WTC11 (cell line): ENCODE results near the gene CARS1. TPM values are rescaled to one million over a fixed set of nuclear protein-coding genes. Genes with fewer than 3 reads are reported as not detected.

ENCODE experiments used
- ATAC-seq: fragments of 200-7000 bp; cut with Tn5 transposase; 2 replicates; pipeline ENCODE4 v1.10.0; 2021; ENCODE audit warnings: mild to moderate bottlenecking, moderate library complexity
- CTCF ChIA-PET: fragments of 300-600 bp; sonication (Branson Sonifier 250); formaldehyde crosslinking; loops from one replicate; lab custom pipeline; 2021; ENCODE audit warnings: antibody characterized with exemption; lab: Charles Lee
- POLR2A ChIA-PET: fragments of 350-600 bp; sonication (Branson Sonifier 250); formaldehyde crosslinking; loops from one replicate; lab custom pipeline; 2021; ENCODE audit warnings: antibody characterized with exemption; lab: Charles Lee
- DNase-seq: peaks from one replicate; pipeline ENCODE4 v3.0.0; 2021; ENCODE audit warnings: low spot score
- H3K27ac Mint-ChIP-seq: 2 replicates; pipeline ENCODE4 v1.8.0; 2021; ENCODE audit warnings: mixed read lengths
- H3K27me3 Mint-ChIP-seq: 2 replicates; pipeline ENCODE4 v1.8.0; 2021; ENCODE audit warnings: low read depth, mild to moderate bottlenecking, moderate library complexity, mixed read lengths
- H3K36me3 Mint-ChIP-seq: 2 replicates; pipeline ENCODE4 v1.8.0; 2021; ENCODE audit warnings: mixed read lengths
- H3K4me1 Mint-ChIP-seq: 2 replicates; pipeline ENCODE4 v1.8.0; 2022; ENCODE audit warnings: mixed read lengths
- H3K4me3 Mint-ChIP-seq: 2 replicates; pipeline ENCODE4 v1.8.0; 2021; ENCODE audit warnings: mild to moderate bottlenecking, moderate library complexity, mixed read lengths
- H3K9me3 Mint-ChIP-seq: 2 replicates; pipeline ENCODE4 v1.8.0; 2021; ENCODE audit warnings: mixed read lengths
- ELF4 ChIP-seq: sonication (generic); formaldehyde crosslinking; IDR thresholded peaks from 2 replicates; pipeline ENCODE4 v1.8.1; 2022; ENCODE audit warnings: low read depth, mild to moderate bottlenecking, moderate library complexity, missing genetic modification reagents
- ESRRA ChIP-seq: sonication (generic); formaldehyde crosslinking; IDR thresholded peaks from 2 replicates; pipeline ENCODE4 v1.8.1; 2022; ENCODE audit warnings: mild to moderate bottlenecking, missing genetic modification reagents, borderline replicate concordance
- IRF2 ChIP-seq: sonication (generic); formaldehyde crosslinking; IDR thresholded peaks from 2 replicates; pipeline ENCODE4 v1.8.0; 2022; ENCODE audit warnings: low read depth, missing genetic modification reagents, borderline replicate concordance
- NR3C1 ChIP-seq: sonication (generic); formaldehyde crosslinking; conservative IDR thresholded peaks from 2 replicates; pipeline ENCODE4 v1.8.1; 2023; ENCODE audit warnings: low read depth, mild to moderate bottlenecking, missing genetic modification reagents
- OVOL2 ChIP-seq: fragments of 250-450 bp; sonication (Bioruptor Pico); IDR thresholded peaks from 2 replicates; pipeline ENCODE4 v1.9.0; 2021; ENCODE audit warnings: mild to moderate bottlenecking, borderline replicate concordance
- TP53 ChIP-seq: sonication (generic); formaldehyde crosslinking; IDR thresholded peaks from 2 replicates; pipeline ENCODE4 v1.8.1; 2023; ENCODE audit warnings: mild to moderate bottlenecking, missing genetic modification reagents
- total RNA-seq: library from RNA; stranded (reverse); gene quantifications from 3 replicates; pipeline ENCODE4 v1.2.3, GENCODE V29; 2021
- TF ChIP-seq, protein P1 (sequence below): sonication (generic); formaldehyde crosslinking; conservative IDR thresholded peaks from 2 replicates; pipeline ENCODE4 v1.8.1; 2023; ENCODE audit warnings: mild to moderate bottlenecking, low read depth, missing genetic modification reagents, moderate library complexity
- TF ChIP-seq, protein P2 (sequence below): sonication (generic); formaldehyde crosslinking; IDR thresholded peaks from 2 replicates; pipeline ENCODE4 v1.8.0; 2022; ENCODE audit warnings: mild to moderate bottlenecking, missing genetic modification reagents
- TF ChIP-seq, protein P3 (sequence below): fragments of 250-450 bp; sonication (Bioruptor Pico); IDR thresholded peaks from 2 replicates; pipeline ENCODE4 v1.9.0; 2021; ENCODE audit warnings: mild to moderate bottlenecking
- TF ChIP-seq, protein P4 (sequence below): sonication (generic); formaldehyde crosslinking; IDR thresholded peaks from 2 replicates; pipeline ENCODE4 v1.8.1; 2023; ENCODE audit warnings: mild to moderate bottlenecking, missing genetic modification reagents, moderate library complexity

CARS1 gene
- total RNA-seq, 1 experiment from 2014 or later, result 92.0 TPM

DNA sequence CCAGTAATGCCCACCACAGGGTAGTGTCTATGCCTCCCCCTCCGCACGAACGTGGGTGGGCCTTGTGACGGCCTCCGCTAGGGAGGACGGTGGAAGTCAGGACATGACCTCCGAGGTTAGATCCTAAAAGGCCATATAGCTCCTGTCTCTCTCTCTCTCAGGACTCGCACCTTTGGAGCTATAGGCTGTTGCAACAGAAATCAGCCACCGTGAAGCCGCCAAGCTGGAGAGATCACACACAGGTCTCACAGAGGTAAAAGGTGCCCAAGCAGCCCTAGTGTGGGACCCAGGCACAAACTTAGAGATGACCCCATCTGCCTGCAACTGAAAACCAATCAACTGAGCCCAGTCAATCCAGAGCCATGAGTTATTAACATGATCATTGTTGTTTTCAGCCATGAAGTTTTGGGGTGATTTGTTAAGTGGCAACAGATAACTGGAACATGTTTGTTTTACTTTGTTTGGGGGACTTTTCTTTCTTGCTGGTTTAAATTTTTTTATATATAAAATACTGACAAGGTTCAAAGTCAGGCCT is 57.7 kb downstream of the CARS1 start (continued):
- TF ChIP-seq, protein P1, sequence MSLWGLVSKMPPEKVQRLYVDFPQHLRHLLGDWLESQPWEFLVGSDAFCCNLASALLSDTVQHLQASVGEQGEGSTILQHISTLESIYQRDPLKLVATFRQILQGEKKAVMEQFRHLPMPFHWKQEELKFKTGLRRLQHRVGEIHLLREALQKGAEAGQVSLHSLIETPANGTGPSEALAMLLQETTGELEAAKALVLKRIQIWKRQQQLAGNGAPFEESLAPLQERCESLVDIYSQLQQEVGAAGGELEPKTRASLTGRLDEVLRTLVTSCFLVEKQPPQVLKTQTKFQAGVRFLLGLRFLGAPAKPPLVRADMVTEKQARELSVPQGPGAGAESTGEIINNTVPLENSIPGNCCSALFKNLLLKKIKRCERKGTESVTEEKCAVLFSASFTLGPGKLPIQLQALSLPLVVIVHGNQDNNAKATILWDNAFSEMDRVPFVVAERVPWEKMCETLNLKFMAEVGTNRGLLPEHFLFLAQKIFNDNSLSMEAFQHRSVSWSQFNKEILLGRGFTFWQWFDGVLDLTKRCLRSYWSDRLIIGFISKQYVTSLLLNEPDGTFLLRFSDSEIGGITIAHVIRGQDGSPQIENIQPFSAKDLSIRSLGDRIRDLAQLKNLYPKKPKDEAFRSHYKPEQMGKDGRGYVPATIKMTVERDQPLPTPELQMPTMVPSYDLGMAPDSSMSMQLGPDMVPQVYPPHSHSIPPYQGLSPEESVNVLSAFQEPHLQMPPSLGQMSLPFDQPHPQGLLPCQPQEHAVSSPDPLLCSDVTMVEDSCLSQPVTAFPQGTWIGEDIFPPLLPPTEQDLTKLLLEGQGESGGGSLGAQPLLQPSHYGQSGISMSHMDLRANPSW (CRISPR knock-in tag), result no peak
- TF ChIP-seq IRF2 (CRISPR knock-in tag), result no peak
- TF ChIP-seq, all 79 proteins: peak for 0

DNA sequence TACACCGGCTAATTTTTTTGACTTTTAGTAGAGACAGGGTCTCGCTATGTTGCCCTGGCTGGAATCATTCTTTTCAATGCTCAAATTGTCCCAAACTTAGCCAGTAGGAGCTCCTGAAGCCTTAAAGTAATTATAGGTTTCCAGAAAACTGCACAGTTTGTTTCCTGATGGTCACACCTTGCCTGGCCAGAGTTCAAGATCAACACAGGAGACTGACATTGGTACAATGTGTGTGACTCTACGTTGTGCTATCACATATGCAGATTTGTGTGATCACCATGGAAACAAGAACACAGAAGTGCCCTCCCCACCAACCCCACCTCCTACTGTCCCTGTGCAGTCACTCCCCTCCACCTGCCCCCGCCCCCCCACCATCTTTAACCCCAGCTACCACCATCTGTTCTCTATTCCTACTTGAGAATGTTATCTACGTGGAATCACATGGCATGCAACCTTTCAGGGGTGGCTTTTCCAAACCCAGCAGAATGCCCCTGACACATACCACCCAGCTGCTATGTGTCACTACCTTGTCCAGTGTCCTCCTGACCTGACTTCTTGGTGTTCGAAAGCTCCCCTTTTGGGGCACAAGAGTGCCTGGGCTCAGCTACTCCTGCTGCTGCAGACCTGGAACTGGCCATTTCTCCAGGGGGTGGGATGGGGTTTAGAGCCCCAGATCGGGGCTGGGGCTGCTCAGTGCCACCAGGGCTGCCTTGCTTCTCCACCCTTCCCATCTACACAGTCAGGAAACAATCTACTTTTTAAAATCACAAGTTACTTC is 59.0 kb downstream of the CARS1 start:
- ATAC-seq (no peak), DNase-seq (no peak)

DNA sequence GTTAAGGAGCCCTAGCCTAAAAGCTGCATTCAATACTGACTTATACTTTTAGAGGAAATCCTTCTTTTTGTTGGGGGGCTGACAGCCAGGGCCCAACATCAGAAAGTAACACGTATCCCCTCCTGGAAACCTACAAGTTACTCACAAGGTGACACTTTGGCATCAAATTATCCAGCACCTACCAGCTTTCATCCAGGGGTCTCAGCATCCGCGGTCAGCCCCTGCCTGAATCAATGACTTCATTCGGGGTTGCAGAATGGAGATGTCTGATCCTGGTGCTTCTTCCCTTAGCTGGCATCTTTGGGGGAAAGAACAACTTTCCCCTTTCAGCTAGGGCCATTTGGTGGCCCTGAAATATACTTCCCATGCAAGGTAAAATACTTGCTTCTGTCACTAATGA is 59.8 kb downstream of the CARS1 start:
- ATAC-seq, result no peak
- Mint-ChIP-seq H3K27me3 (no peaks in the 10 kb centered on the region; the same call in 1 of the 2 replicates), H3K4me3 (no peak overlapping the region), H3K4me1 (peaks cover 7% of the 10 kb centered on the region), H3K36me3 (peaks cover 16% of the 10 kb centered on the region), H3K9me3 (no peaks in the 10 kb centered on the region), H3K27ac (peak overlapping the region; percentile 78; the same call in 1 of the 2 replicates)
- no peak for DNase-seq
- TF ChIP-seq, protein P2, sequence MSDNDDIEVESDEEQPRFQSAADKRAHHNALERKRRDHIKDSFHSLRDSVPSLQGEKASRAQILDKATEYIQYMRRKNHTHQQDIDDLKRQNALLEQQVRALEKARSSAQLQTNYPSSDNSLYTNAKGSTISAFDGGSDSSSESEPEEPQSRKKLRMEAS (CRISPR knock-in tag), result no peak
- ChIA-PET POLR2A (no interaction called here), CTCF (interaction anchor here (0.7 to 2.8 kb wide), 2 partner anchors 40 to 94 kb away, joined by 3 to 10 read pairs; no protein-coding TSS in a partner anchor)

More for the DNA sequence above, 59.0 kb downstream of the CARS1 start:
- Mint-ChIP-seq H3K27ac (no peak overlapping the region), H3K27me3 (no peaks in the 10 kb centered on the region), H3K4me3 (no peak overlapping the region), H3K9me3 (no peaks in the 10 kb centered on the region), H3K4me1 (peaks cover 5% of the 10 kb centered on the region), H3K36me3 (peaks cover 23% of the 10 kb centered on the region)
- ChIA-PET CTCF (interaction anchor here (1.0 to 2.8 kb wide), 2 partner anchors 42 to 93 kb away, joined by 5 to 10 read pairs; no protein-coding TSS in a partner anchor), POLR2A (interaction anchor here (0.8 kb wide), 1 partner anchor 16 kb away, joined by 3 read pairs; no protein-coding TSS in a partner anchor)
- TF ChIP-seq OVOL2 (no peak), NR3C1 (CRISPR knock-in tag) (no peak)

DNA sequence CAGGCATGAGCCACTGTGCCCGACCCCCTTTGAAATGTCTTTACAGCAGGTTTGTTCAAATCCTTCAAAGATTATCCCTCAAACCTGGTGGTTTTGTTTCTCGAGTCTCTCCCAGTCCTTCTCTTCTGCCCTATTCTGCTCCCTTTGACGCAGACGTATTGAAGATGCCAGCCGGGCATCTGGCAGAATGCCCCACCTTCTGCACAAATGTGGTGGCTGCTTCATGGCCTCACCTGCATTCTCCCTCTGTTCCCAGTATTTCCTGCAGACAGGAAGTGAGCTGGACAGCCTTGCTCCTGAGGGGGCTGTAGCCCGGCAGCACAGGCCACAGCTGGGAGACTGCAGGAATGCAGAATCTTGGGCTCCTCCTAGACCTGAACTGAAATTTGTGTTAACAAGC is 60.2 kb downstream of the CARS1 start:
- no peak for ATAC-seq
- H3K36me3 Mint-ChIP-seq, result peaks cover 16% of the 10 kb centered on the region
- peaks cover 7% of the 10 kb centered on the region for H3K4me1 Mint-ChIP-seq
- ChIA-PET POLR2A (interaction anchor here (0.7 kb wide), 1 partner anchor 29 kb away, joined by 4 read pairs; no protein-coding TSS in a partner anchor), CTCF (interaction anchor here (0.7 to 2.8 kb wide), 3 partner anchors 40 to 96 kb away, joined by 3 to 10 read pairs (median 3); no protein-coding TSS in a partner anchor)
- H3K9me3 Mint-ChIP-seq, result no peaks in the 10 kb centered on the region
- DNase-seq, result no peak
- no peaks in the 10 kb centered on the region; the same call in 1 of the 2 replicates for H3K27me3 Mint-ChIP-seq
- H3K4me3 Mint-ChIP-seq, result no peak overlapping the region
- peak overlapping the region; percentile 78 for H3K27ac Mint-ChIP-seq
- TF ChIP-seq ESRRA (CRISPR knock-in tag), result no peak
- TF ChIP-seq, protein P3, sequence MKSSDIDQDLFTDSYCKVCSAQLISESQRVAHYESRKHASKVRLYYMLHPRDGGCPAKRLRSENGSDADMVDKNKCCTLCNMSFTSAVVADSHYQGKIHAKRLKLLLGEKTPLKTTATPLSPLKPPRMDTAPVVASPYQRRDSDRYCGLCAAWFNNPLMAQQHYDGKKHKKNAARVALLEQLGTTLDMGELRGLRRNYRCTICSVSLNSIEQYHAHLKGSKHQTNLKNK (CRISPR knock-in tag), result no peak

DNA sequence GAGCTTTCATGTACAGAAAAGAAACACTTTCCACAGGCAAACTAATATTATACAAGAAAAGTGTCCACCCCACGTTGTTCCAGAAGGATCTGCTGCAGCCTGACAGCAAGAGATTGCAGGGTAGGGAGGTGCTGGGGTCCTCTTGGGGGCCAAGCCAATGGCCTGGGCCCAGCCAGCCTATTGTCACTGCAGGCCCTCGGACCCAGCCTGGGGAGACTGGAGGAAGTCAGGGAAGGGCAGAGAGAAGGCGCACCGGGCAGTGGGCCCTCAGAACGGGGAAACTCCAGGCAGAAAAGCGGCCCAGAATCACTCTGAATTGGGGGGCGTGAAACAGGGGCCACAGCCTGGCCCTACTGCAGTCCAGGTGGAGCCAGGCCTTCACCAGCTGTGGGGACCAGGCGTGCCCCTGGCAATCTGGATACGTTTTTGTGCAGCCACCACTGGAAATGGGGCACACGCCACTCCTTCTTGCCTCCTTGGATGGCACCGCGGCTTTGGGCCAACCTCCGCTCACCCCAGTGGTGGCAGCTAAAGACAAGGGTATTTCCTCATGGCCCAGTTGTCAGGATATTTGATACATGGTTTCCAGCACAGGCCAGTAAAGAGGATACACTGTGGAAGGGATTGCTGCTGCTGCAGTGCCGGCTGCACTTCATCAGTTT is 61.2 kb downstream of the CARS1 start:
- peak overlapping the region; percentile 53 for H3K27ac Mint-ChIP-seq
- POLR2A ChIA-PET, result no interaction called here

More for the DNA sequence above, 61.2 kb downstream of the CARS1 start:
- ATAC-seq (no peak), DNase-seq (no peak)
- Mint-ChIP-seq H3K9me3 (no peaks in the 10 kb centered on the region), H3K4me1 (peaks cover 7% of the 10 kb centered on the region), H3K4me3 (no peak overlapping the region), H3K36me3 (peaks cover 6% of the 10 kb centered on the region), H3K27me3 (no peaks in the 10 kb centered on the region; the same call in 1 of the 2 replicates)
- CTCF ChIA-PET, result interaction anchor here (1.0 to 2.8 kb wide), 5 partner anchors 11 to 97 kb away, joined by 3 to 10 read pairs (median 4); partner anchors contain the start of gene CARS1
- TF ChIP-seq, protein P4, sequence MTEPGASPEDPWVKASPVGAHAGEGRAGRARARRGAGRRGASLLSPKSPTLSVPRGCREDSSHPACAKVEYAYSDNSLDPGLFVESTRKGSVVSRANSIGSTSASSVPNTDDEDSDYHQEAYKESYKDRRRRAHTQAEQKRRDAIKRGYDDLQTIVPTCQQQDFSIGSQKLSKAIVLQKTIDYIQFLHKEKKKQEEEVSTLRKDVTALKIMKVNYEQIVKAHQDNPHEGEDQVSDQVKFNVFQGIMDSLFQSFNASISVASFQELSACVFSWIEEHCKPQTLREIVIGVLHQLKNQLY (CRISPR knock-in tag), result no peak
- TF ChIP-seq IRF2 (CRISPR knock-in tag), result no peak
- no peak for TF ChIP-seq TP53 (CRISPR knock-in tag)
- no peak for TF ChIP-seq ELF4 (CRISPR knock-in tag)
